Measurements from ENCODE around the gene KCNG3. TPM values are rescaled to one million over a fixed set of nuclear protein-coding genes. Genes with fewer than 3 reads are reported as not detected.

KCNG3 gene
- total and polyA plus RNA-seq, 11 donors: not detected

DNA sequence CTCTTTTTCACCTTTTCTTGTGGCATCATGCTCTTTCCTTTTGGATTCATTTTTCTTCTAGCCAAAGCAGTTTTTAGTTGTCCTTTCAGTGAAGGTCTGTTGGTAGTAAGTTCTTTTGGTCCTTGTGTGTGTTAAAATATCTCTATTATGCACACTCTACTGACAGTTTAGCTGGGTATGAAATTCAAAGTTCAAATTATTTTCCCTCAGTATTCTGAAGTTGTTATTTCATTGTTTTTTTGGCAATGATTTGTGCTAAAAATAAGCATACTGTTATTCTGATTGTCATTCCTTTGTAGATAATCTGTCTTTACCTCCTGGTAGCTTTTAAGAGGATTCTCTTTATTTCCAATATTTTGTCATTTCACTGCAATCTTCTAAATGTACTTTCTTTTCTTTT lies 79.6 kb downstream of the KCNG3 start:
- no peak for DNase-seq
- no peaks in the 10 kb centered on the region for H3K27me3 ChIP-seq
- no peak overlapping the region for H3K27ac ChIP-seq
- no peak overlapping the region for H3K4me3 ChIP-seq
- TF ChIP-seq, protein P1, sequence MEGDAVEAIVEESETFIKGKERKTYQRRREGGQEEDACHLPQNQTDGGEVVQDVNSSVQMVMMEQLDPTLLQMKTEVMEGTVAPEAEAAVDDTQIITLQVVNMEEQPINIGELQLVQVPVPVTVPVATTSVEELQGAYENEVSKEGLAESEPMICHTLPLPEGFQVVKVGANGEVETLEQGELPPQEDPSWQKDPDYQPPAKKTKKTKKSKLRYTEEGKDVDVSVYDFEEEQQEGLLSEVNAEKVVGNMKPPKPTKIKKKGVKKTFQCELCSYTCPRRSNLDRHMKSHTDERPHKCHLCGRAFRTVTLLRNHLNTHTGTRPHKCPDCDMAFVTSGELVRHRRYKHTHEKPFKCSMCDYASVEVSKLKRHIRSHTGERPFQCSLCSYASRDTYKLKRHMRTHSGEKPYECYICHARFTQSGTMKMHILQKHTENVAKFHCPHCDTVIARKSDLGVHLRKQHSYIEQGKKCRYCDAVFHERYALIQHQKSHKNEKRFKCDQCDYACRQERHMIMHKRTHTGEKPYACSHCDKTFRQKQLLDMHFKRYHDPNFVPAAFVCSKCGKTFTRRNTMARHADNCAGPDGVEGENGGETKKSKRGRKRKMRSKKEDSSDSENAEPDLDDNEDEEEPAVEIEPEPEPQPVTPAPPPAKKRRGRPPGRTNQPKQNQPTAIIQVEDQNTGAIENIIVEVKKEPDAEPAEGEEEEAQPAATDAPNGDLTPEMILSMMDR (IDR thresholded peaks at IDR 0.05): no peak
- TF ChIP-seq POLR2A (IDR thresholded peaks at IDR 0.05): no peak
- ATAC-seq: no peak
- intact Hi-C loops (cut with DNase I): no loop called here
- H3K9me3 ChIP-seq: peaks cover 0 to 23% (median 12%) of the 10 kb centered on the region in 12 donors
- no peaks in the 10 kb centered on the region for H3K4me1 ChIP-seq
- no peaks in the 10 kb centered on the region for H3K36me3 ChIP-seq

DNA sequence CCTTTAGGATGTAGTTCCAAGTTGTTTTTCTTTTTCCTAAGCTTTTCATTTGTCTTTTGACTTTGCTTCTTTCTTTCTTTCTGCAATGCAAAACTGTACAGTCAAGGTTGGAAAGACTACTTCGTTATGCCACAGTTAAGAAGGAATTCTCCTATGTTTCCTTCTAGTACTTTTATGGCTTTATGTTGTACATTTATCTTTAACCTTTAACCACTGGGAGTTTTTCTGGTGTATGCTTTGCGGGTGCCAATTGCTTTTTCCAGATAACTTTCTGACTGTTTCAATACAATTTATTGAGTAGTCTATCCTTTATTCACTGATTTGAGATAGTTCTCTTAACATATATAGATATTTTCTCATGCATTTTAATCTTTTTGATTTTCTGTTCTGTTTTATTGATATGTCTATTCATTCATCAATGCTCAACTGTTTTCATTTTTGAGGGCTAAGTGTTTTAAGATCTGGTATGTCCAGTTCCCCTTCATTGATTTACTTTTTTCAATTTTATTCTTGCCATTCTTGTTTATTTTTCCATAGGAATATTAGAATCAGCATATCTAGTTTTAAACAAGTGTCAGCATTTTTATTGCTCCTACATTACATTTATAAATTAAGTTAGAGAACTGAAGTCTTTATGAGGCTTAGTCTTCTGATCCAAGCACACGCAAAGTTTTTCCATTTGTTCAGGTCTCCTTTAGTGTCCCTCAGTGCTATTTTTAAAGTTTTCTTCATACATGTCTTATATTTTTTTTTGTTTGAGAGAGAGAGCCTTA lies 82.9 kb downstream of the KCNG3 start:
- TF ChIP-seq, protein P1 (IDR thresholded peaks at IDR 0.05): no peak
- no peak for TF ChIP-seq POLR2A (IDR thresholded peaks at IDR 0.05)
- intact Hi-C loops (cut with DNase I): no loop called here
- H3K4me1 ChIP-seq: no peaks in the 10 kb centered on the region
- H3K27ac ChIP-seq: no peak overlapping the region
- H3K27me3 ChIP-seq: no peaks in the 10 kb centered on the region
- no peaks in the 10 kb centered on the region for H3K36me3 ChIP-seq
- H3K9me3 ChIP-seq: peaks cover 0 to 23% (median 12%) of the 10 kb centered on the region in 12 donors
- DNase-seq (no peak), ATAC-seq (no peak)
- H3K4me3 ChIP-seq: no peak overlapping the region
- 77 to 84% (median 80%) methylated on average over 3 of the region's 3 CpGs for WGBS, 4 donors

DNA sequence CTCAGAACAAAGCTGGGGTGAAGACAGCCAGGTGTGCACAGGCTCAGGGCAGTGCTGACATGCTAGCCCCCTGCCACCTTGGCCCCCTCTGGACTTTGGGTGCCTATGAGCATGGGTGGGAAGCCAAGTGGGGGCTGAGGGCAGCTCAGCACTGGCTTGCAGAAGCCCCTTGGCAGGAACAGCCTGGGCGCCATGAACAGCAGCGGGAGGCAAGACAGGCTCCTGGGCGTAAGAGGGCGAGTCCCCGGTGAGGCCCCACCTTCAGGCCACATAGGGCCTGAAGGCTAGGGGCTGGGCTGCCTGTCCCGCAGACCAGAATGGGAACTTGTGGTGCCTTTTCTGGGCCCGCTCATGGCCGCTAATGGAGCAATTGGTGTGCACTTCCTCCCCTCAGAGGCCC lies 85.8 kb downstream of the KCNG3 start:
- 80 to 99% (median 97%) methylated on average over 2 to 8 of the region's 8 CpGs for WGBS, 4 donors
- ATAC-seq: no peak
- intact Hi-C loops (cut with DNase I): no loop called here
- Histone ChIP-seq H3K9me3 (peaks cover 0 to 2% (median 0%) of the 10 kb centered on the region in 12 donors), H3K4me3 (no peak overlapping the region), H3K27ac (no peak overlapping the region), H3K27me3 (no peaks in the 10 kb centered on the region), H3K36me3 (no peaks in the 10 kb centered on the region), H3K4me1 (no peaks in the 10 kb centered on the region)
- no peak for DNase-seq
- no peak for TF ChIP-seq POLR2A (IDR thresholded peaks at IDR 0.05)
- TF ChIP-seq, protein P1 (IDR thresholded peaks at IDR 0.05): no peak

GRCh38 chr2:42407476-42407875 lies 86.3 kb downstream of the KCNG3 start:
- H3K4me3 ChIP-seq: no peak overlapping the region
- 84 to 100% (median 91%) methylated on average over 3 to 6 of the region's 6 CpGs for WGBS, 4 donors
- H3K27me3 ChIP-seq: no peaks in the 10 kb centered on the region
- DNase-seq (no peak), ATAC-seq (no peak)
- no peaks in the 10 kb centered on the region for H3K9me3 ChIP-seq
- H3K27ac ChIP-seq: no peak overlapping the region
- H3K36me3 ChIP-seq: no peaks in the 10 kb centered on the region
- H3K4me1 ChIP-seq: no peaks in the 10 kb centered on the region
- intact Hi-C loops (cut with DNase I): no loop called here
- TF ChIP-seq, protein P1 (IDR thresholded peaks at IDR 0.05): no peak
- TF ChIP-seq POLR2A (IDR thresholded peaks at IDR 0.05): no peak
